ENCODE data around the gene BNC2. TPM values are rescaled to one million over a fixed set of nuclear protein-coding genes. Genes with fewer than 3 reads are reported as not detected.
"Not testable (repeated sequence)": the region's sequence is repeated elsewhere in the genome, so short reads cannot be mapped to it uniquely, and the experiment has no call there.

BNC2 gene
- total RNA-seq, 1 donor from 2014 or later: not detected

DNA sequence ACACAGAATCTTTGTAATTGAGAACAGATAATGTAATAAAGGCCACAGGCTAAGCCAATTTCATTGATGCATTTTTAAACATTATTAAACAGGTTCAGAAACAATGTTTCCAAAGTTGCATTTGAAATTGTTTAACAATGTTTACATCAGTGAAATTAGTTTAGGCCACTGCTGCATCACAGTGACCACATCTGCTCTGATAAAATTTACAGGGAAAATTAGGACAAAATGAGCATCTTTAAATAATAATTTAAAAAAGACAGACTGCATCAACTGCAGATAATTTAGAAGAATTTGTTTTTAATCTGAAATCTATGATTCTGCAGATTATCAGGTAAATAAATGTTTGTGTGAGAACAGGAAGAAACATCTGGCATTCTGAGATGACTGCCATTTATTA, 420.4 kb downstream of the BNC2 start:
- Mint-ChIP-seq H3K27me3 (ENCODE audit: low read depth) (no peaks in the 10 kb centered on the region), H3K9me3 (no peaks in the 10 kb centered on the region), H3K27ac (no peak overlapping the region), H3K36me3 (ENCODE audit: low read depth) (no peaks in the 10 kb centered on the region), H3K4me1 (ENCODE audit: low read depth) (no peaks in the 10 kb centered on the region), H3K4me3 (ENCODE audit: low read depth) (no peak overlapping the region)
- no peak for DNase-seq (ENCODE audit: low spot score)
- intact Hi-C loops (cut with micrococcal nuclease): no loop called here

DNA sequence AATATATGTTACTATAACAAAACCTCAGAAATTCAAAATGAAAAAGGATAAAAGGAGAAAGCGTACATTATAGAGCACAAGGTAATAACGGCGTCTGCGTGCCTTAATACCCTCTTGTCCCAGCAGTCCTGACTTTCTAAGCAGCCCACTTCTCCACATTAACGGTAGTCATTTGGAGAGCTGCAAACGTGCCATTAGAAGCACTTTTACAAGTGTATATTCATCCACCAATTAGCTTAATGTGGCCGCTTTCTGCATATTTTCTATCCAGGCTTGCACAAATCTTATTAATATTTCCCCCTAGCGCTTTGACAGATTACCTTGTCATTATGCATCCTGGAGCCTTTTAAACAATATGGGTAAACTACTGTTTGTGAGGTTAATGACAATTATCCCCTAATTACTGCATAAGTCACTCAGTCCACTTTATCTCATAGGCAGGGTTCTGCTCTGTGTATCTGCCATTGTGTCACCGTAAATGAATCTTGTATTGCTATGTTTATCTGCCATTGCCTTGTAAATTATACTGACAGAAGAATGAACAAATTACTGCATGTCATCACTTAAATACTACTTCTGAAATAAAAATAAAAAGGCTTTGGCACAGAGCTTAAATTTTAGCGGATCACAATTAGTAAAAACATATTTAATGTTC, 421.3 kb downstream of the BNC2 start:
- no peaks in the 10 kb centered on the region for H3K4me1 Mint-ChIP-seq (ENCODE audit: low read depth)
- H3K9me3 Mint-ChIP-seq: no peaks in the 10 kb centered on the region
- H3K36me3 Mint-ChIP-seq (ENCODE audit: low read depth): no peaks in the 10 kb centered on the region

DNA sequence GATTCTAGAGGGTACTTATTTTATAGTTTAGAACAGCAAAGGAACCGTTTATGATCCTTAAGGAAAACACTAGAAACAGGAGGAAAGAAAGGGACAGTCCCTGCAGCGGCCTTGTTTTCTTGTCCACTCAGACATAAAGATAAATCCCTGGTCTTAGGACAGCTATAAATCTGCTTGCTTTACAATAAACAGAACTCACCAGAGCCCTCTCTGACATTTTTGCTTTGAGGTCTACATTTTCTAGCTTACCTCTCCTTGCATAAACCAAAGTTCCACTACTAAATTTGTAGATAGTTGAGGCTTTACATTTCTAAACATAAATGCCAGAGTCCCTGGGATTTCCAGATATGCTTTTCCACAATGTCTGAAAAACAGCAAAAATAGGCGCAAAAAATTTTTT, 422.5 kb downstream of the BNC2 start:
- no peaks in the 10 kb centered on the region for H3K36me3 Mint-ChIP-seq (ENCODE audit: low read depth)
- H3K4me1 Mint-ChIP-seq (ENCODE audit: low read depth): no peaks in the 10 kb centered on the region
- H3K9me3 Mint-ChIP-seq: no peaks in the 10 kb centered on the region
- no peaks in the 10 kb centered on the region for H3K27me3 Mint-ChIP-seq (ENCODE audit: low read depth)
- intact Hi-C loops (cut with micrococcal nuclease): no loop called here
- no peak for DNase-seq (ENCODE audit: low spot score)
- no peak overlapping the region for H3K27ac Mint-ChIP-seq
- no peak overlapping the region for H3K4me3 Mint-ChIP-seq (ENCODE audit: low read depth)

More for the DNA sequence above, 421.3 kb downstream of the BNC2 start:
- no peaks in the 10 kb centered on the region for H3K27me3 Mint-ChIP-seq (ENCODE audit: low read depth)
- no peak for DNase-seq (ENCODE audit: low spot score)
- intact Hi-C loops (cut with micrococcal nuclease): no loop called here
- no peak overlapping the region for H3K4me3 Mint-ChIP-seq (ENCODE audit: low read depth)
- H3K27ac Mint-ChIP-seq: no peak overlapping the region

DNA sequence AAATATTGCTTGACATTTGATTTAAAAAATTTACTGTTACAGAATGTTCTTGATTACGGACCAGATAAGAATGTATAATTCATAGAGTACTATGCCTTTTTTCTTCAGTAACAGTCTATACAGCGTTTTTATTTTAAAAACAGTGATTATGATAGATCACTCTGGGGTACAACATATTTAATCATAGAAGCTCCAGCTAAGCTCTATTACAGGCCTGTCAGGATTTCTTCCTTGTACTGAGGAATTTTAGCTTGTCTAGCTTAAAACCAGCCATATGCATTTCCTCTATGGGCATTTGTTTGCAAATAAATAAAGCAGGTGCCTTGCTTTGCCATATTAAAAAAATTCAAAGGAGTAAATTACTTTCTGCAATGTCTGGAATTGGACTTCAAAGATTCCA, 423.8 kb downstream of the BNC2 start:
- H3K4me3 Mint-ChIP-seq (ENCODE audit: low read depth): no peak overlapping the region
- H3K36me3 Mint-ChIP-seq (ENCODE audit: low read depth): no peaks in the 10 kb centered on the region
- H3K27me3 Mint-ChIP-seq (ENCODE audit: low read depth): no peaks in the 10 kb centered on the region
- no peaks in the 10 kb centered on the region for H3K9me3 Mint-ChIP-seq
- no peak overlapping the region for H3K27ac Mint-ChIP-seq
- DNase-seq (ENCODE audit: low spot score): no peak
- intact Hi-C loops (cut with micrococcal nuclease): no loop called here
- H3K4me1 Mint-ChIP-seq (ENCODE audit: low read depth): no peaks in the 10 kb centered on the region

DNA sequence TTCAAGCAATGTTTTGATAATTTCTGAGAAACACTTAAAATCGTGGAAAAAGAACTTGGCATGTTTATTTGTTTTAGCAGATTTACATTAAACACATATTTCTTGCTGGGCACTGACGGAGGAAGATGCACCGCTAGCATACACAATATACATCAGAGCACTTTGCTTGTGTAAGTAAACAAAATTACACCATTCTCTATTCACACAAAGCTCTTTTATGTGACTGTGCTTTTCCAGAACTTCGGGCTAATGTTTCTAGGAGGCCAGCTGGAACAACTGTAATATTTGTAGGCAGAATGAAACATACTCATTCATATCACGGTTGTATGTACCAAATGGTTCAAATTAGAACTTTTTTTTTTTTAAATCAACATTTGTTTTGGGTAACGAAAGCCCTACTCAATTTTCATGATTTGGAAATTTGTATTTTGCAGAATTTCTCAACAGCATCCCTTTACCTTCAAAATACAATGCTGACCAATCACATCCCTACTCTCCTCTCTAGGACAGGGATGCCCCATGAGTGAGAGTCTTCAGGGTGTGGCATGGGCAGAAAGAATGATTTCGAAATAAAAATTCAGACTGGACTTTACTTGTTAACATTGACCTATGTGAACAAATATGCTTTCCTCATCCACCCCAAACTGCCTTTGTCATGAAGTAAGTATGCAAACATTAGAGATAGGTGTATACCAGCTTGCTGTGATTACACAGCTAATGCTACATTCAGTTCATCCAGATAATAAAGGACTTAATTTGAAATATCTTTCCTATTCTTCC, 425.1 kb downstream of the BNC2 start:
- H3K36me3 Mint-ChIP-seq (ENCODE audit: low read depth): no peaks in the 10 kb centered on the region
- H3K4me1 Mint-ChIP-seq (ENCODE audit: low read depth): no peaks in the 10 kb centered on the region
- no peaks in the 10 kb centered on the region for H3K27me3 Mint-ChIP-seq (ENCODE audit: low read depth)
- no peak for DNase-seq (ENCODE audit: low spot score)
- H3K27ac Mint-ChIP-seq: no peak overlapping the region
- no peak overlapping the region for H3K4me3 Mint-ChIP-seq (ENCODE audit: low read depth)
- H3K9me3 Mint-ChIP-seq: no peaks in the 10 kb centered on the region
- intact Hi-C loops (cut with micrococcal nuclease): no loop called here

DNA sequence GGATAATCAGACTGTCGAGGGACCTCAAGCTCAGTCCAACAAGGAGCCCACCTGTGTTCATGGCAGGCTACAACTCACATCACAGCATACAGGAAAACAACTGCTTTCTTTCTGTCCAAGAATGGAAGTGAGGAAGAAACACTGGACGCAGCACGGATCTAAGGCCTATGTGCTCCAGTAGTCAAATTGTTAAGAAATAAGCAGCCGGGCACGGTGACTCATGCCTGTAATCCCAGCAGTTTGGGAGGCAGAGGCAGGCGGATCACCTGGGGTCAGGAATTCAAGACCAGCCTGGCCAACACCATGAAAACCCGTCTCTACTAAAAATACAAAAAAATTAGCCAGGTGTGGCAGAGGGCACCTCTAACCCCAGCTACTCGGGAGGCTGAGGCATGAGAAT, 427.8 kb downstream of the BNC2 start:
- H3K4me3 Mint-ChIP-seq (ENCODE audit: low read depth): no peak overlapping the region
- DNase-seq (ENCODE audit: low spot score): no peak
- peaks cover 4% of the 10 kb centered on the region for H3K9me3 Mint-ChIP-seq
- H3K27me3 Mint-ChIP-seq (ENCODE audit: low read depth): no peaks in the 10 kb centered on the region
- H3K27ac Mint-ChIP-seq: no peak overlapping the region
- no peaks in the 10 kb centered on the region for H3K36me3 Mint-ChIP-seq (ENCODE audit: low read depth)
- intact Hi-C loops (cut with micrococcal nuclease): no loop called here
- H3K4me1 Mint-ChIP-seq (ENCODE audit: low read depth): no peaks in the 10 kb centered on the region

DNA sequence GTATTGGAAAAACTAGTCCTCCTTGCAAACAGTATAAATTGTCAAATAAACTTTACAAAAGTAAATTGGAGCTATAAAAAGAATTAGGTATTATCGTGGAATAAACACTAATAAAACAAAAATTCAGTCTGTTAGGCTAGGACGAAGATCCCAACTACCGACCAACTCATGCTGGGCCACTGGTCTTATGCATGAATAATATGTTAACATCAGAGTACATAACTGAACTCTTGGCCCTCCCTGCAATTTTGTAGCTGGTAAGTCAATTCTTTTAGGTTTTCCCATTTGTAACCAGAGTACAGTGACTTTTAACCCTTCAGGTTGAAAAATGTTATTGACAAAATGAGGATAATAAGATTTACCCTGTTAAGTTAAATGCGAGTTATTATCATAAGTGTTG, 428.7 kb downstream of the BNC2 start:
- Mint-ChIP-seq H3K4me3 (ENCODE audit: low read depth) (no peak overlapping the region), H3K36me3 (ENCODE audit: low read depth) (no peaks in the 10 kb centered on the region), H3K4me1 (ENCODE audit: low read depth) (no peaks in the 10 kb centered on the region), H3K27me3 (ENCODE audit: low read depth) (no peaks in the 10 kb centered on the region), H3K27ac (no peak overlapping the region), H3K9me3 (peaks cover 5% of the 10 kb centered on the region)
- intact Hi-C loops (cut with micrococcal nuclease): no loop called here
- no peak for DNase-seq (ENCODE audit: low spot score)

DNA sequence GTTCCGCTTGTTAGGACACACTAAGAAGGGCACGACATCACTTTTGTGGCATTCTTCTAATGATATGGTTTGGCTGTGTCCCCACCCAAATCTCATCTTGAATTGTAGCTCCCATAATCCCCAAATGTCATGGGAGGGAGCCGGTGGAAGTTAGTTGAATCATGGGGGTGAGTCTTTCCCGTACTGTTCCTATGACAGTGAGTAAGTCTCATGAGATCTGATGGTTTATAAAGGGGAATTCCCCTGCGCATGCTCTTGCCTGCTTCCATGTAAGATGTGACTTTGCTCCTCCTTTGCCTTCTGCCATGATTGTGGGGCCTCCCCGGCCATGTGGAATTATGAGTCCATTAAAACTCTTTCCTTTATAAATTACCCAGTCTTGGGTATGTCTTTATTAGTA, 431.6 kb downstream of the BNC2 start:
- H3K27ac Mint-ChIP-seq; intact Hi-C loops (cut with micrococcal nuclease); H3K4me1 Mint-ChIP-seq (ENCODE audit: low read depth); H3K4me3 Mint-ChIP-seq (ENCODE audit: low read depth); H3K36me3 Mint-ChIP-seq (ENCODE audit: low read depth); DNase-seq (ENCODE audit: low spot score); H3K27me3 Mint-ChIP-seq (ENCODE audit: low read depth): not testable (repeated sequence)
- H3K9me3 Mint-ChIP-seq: peaks cover 14% of the 10 kb centered on the region

DNA sequence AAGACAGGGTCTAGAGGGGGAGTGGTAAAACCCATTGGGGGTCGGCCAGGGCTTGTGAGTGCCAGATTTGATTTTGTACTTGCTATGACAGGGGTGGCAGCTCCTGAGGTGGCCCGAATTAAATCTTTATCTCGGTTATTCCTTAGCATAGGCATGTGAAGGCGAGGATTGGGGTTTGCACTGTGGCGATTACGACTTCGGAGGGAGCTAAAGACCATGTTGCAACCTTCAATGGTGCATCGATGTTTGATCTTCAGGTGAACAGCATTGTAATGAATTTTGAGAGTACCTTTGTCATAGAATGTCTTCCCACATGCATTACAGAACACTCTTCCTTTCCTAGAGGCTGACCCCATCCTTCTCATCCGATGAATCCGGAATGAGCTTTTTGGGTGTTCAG, 433.9 kb downstream of the BNC2 start:
- DNase-seq (ENCODE audit: low spot score): no peak
- Mint-ChIP-seq H3K27ac (no peak overlapping the region), H3K9me3 (peaks cover 14% of the 10 kb centered on the region), H3K27me3 (ENCODE audit: low read depth) (no peaks in the 10 kb centered on the region), H3K4me1 (ENCODE audit: low read depth) (no peaks in the 10 kb centered on the region), H3K4me3 (ENCODE audit: low read depth) (no peak overlapping the region), H3K36me3 (ENCODE audit: low read depth) (no peaks in the 10 kb centered on the region)
- intact Hi-C loops (cut with micrococcal nuclease): no loop called here

DNA sequence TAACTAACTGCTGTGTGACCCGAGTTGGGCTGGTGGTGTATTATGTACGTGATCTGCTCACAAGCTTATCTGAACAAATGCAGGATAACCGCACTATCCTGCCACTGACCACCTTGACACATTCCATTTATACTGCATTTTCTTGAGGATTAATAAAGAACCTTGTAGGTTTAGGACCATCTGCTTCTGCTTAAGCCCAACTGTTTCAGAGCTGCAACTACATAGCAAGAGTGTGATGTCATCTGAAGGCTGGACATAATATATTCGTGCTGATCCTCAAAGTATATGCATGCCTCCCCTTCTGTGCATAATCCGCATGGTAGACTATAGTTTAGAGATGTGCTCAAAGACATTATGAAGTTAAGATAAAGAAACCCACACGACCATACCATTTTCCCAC, 435.9 kb downstream of the BNC2 start:
- no peak overlapping the region for H3K27ac Mint-ChIP-seq
- no peaks in the 10 kb centered on the region for H3K27me3 Mint-ChIP-seq (ENCODE audit: low read depth)
- intact Hi-C loops (cut with micrococcal nuclease): no loop called here
- DNase-seq (ENCODE audit: low spot score): no peak
- H3K9me3 Mint-ChIP-seq: peaks cover 14% of the 10 kb centered on the region
- no peaks in the 10 kb centered on the region for H3K4me1 Mint-ChIP-seq (ENCODE audit: low read depth)
- H3K4me3 Mint-ChIP-seq (ENCODE audit: low read depth): no peak overlapping the region
- H3K36me3 Mint-ChIP-seq (ENCODE audit: low read depth): no peaks in the 10 kb centered on the region

DNA sequence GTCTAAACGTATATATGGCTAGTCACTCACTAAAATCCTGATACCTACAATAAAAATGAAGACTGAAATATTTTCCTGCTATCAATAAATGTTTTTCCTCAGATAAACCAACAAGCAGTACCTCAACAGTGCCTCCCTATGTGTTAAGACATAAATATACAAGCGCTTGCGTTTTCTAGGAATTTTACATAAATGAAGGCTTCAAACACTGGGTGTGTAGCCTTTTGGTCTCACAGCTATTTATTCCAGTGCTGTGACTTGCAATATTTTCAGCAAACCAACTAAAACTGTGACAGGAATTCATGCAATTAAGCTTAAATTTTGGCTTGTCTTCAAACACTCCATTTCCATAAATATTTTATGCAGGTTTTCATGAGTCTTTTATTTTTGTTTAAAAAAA, 437.0 kb downstream of the BNC2 start:
- Mint-ChIP-seq H3K9me3 (peaks cover 10% of the 10 kb centered on the region), H3K27ac (no peak overlapping the region), H3K27me3 (ENCODE audit: low read depth) (no peaks in the 10 kb centered on the region), H3K36me3 (ENCODE audit: low read depth) (no peaks in the 10 kb centered on the region), H3K4me3 (ENCODE audit: low read depth) (no peak overlapping the region), H3K4me1 (ENCODE audit: low read depth) (no peaks in the 10 kb centered on the region)
- intact Hi-C loops (cut with micrococcal nuclease): no loop called here
- no peak for DNase-seq (ENCODE audit: low spot score)

DNA sequence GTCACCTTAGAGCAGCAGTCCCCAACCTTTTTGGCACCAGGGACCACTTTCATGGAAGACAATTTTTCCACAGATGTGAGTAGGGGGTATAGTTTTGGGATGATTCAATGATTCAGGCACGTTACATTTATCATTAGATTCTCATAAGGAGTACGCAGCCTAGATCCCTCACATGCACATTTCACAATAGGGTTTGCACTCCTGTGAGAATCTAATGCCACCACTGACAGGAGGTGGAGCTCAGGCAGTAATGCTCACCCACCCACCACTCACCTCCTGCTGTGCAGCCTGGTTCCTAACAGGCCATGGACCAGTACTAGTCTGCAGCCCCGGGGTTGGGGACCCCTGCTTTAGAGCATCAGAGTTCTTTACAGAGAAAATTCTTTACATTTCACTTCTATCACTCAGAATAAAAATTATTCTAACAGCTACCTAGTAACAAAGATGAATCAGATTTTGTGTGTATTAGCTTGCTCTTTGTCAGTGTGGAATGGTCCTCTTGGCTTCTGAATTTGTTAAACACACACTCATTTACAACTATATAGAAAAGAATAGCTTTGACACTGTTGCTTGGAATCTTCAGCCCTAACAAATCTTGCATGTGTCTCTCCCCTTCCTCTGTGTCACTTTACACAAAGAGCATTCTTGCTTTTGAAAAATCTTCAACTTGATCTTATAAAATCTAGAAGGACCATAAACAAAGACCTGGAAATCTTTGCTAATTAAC, 438.6 kb downstream of the BNC2 start:
- H3K36me3 Mint-ChIP-seq (ENCODE audit: low read depth): no peaks in the 10 kb centered on the region
- H3K9me3 Mint-ChIP-seq: peaks cover 9% of the 10 kb centered on the region
- no peak for DNase-seq (ENCODE audit: low spot score)
- intact Hi-C loops (cut with micrococcal nuclease): no loop called here
- H3K4me3 Mint-ChIP-seq (ENCODE audit: low read depth): no peak overlapping the region
- no peak overlapping the region for H3K27ac Mint-ChIP-seq
- H3K4me1 Mint-ChIP-seq (ENCODE audit: low read depth): no peaks in the 10 kb centered on the region
- no peaks in the 10 kb centered on the region for H3K27me3 Mint-ChIP-seq (ENCODE audit: low read depth)

DNA sequence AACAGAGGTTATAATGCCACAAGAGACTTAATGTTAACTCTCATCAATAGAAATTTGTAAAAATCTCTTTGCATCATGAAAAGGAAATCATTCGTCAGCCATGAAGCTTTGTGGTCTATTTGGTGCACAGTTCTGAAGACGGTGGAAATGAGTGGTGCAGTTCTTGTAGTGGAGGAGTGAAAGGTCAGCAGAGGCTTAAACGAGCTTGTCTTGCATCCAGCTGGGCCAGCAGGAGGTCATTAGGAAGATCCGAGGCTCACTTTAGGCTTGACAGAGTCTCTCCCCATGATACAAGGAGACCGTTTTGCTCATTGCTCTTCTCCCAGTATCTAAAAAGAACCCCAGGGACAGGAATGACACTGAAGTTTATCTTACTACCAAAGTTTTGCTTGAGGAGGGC, 440.8 kb downstream of the BNC2 start:
- no peaks in the 10 kb centered on the region for H3K27me3 Mint-ChIP-seq (ENCODE audit: low read depth)
- intact Hi-C loops (cut with micrococcal nuclease): no loop called here

More for the DNA sequence above, 440.8 kb downstream of the BNC2 start:
- no peak for DNase-seq (ENCODE audit: low spot score)
- no peaks in the 10 kb centered on the region for H3K36me3 Mint-ChIP-seq (ENCODE audit: low read depth)
- H3K27ac Mint-ChIP-seq: no peak overlapping the region
- peaks cover 4% of the 10 kb centered on the region for H3K9me3 Mint-ChIP-seq
- H3K4me3 Mint-ChIP-seq (ENCODE audit: low read depth): no peak overlapping the region
- H3K4me1 Mint-ChIP-seq (ENCODE audit: low read depth): no peaks in the 10 kb centered on the region
